NCI-H2081 (cell line): Measurements from ENCODE around the gene RND1.
A peak's percentile ranks its signal among the peaks of the same experiment; 100 is the strongest.
"Not testable (repeated sequence)": the region's sequence is repeated elsewhere in the genome, so short reads cannot be mapped to it uniquely, and the experiment has no call there.

ENCODE experiments used
- DNase-seq, 2 experiments: peaks; one replicate each; lab custom pipeline; 2025; lab: John Stamatoyannopoulos, UW

Gene RND1

DNA sequence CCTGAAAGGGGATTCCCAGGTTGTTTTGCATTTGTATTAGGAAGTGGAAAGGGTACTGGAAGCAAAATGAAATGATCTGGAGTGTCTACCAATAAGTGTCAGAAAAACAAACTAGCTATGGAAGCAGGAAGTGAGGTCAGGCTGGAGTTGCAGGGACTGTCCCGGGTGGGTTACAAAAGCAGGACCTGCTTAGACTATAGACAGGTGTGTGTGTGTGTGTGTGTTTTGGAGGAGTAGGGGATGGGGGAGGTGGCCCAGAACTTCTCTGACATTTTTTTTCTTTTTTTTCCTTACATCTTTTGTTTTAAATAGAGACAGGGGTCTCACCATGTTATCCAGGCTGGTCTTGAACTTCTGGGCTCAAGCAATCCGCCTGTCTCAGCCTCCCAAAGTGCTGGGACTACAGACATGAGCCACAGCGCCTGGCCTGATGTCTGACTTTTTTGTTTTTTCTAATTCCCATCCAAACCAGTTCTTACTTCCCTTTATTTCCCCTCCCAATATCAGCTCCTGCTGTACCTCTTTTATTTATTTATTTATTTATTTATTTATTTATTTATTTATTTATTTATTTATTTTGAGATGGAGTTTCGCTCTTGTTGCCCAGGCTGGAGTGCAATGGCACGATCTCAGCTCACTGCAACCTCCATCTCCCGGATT, 512 bp upstream of the RND1 start:
- DNase-seq = no peak

- no peak for DNase-seq
These were observed 2.4 kb downstream of the RND1 start for GRCh38 chr12:48863291-48863690.

DNA sequence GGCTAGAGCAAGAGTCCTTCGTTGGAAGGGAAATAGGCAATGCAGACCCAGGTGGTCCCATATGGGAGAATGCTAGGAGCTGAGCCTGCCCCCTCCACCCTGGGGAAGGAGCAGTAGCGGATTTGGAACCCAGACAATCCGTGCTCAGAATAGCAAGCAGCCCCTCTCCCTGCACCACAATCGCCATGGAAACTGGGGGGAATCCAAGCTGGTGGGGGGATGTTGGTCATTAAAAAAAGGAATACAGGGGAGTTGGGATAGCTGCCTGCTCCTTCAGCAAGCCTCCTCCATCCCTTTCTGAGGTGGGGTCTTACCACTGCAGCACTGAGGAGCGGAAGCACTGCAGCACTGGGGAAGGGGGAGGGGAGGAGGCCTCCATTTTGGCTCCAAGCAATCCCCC, 2.9 kb downstream of the RND1 start:
- no peak for DNase-seq

GRCh38 chr12:48861111-48861510, 4.6 kb downstream of the RND1 start:
- no peak for DNase-seq

DNA sequence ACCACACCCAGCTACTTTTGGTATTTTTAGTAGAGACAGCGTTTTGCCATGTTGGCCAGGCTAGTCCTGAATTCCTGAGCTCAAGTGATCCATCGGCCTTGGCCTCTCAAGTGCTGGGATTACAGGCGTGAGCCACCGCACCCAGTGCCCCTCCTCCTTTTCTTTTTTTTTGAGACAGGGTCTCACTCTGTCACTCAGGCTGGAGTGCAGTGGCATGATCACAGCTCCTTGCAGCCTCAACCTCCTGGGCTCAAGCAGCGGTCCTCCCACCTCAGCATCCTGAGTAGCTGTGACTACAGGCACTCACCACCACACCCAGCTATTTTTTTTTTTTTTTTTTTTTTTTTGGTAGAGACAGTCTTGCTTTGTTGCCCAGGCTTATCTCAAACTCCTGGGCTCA, 5.4 kb downstream of the RND1 start:
- DNase-seq = not testable (repeated sequence)

- DNase-seq = no peak
These were observed 6.1 kb downstream of the RND1 start for GRCh38 chr12:48859607-48860006.

GRCh38 chr12:48858043-48858442, 7.6 kb downstream of the RND1 start:
- no peak for DNase-seq

DNA sequence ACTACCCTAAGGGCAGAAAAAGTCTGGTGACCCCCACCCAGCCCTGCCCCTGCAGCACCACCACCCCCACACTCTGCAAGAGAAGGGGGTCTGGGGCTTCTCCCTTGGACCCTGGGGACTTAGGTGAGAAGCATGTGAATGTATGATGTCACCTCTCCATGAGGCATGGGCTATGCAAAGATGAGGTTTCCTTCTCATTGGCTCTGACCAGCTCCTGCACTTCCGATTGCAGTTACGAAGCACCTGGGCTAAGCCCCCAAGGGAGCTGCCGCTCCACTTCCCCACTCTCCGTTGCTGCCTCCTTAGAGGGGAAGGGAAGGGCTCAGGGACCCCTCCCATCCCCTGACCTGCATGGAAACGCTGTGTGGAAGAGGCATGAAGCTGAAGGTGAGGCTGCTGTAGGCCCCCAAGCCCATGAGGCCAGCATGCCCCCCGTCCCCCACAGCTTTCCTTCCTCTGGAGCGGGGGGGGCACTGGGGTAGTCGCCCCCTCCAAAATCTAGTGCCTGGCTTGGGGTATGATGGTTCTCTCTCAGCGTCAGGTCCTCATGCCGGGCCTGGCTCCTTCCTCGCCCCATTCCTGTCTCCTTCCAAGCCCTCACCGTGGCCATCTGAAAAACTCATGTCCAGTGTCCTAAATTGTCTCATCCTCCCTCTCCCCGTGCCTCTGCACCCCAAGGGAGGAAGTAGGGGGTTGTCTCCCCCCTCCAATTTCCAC, 8.2 kb downstream of the RND1 start:
- DNase-seq = no peak

- no peak for DNase-seq
These were observed 9.3 kb downstream of the RND1 start for GRCh38 chr12:48856379-48856778.

- DNase-seq = not testable (repeated sequence)
These were observed 10.7 kb downstream of the RND1 start for GRCh38 chr12:48854932-48855331.

DNA sequence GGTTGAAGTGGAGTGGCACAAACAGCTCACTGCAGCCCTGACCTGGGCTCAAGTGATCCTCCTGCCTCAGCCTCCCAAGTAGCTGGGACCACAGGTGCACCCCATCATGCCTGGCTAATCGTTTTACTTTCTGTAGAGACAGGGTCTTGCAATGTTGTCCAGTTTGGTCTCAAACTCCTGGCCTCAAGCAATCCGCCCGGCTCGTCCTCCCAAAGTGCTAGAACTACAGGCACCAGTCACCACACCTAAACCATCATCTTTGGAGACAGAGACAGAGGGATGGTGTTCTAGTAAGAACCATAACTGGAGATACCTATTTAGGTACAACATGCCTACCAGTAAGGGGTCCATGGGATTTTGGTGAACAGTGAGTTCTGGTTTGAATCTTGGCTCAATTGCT, 11.2 kb downstream of the RND1 start:
- no peak for DNase-seq

DNA sequence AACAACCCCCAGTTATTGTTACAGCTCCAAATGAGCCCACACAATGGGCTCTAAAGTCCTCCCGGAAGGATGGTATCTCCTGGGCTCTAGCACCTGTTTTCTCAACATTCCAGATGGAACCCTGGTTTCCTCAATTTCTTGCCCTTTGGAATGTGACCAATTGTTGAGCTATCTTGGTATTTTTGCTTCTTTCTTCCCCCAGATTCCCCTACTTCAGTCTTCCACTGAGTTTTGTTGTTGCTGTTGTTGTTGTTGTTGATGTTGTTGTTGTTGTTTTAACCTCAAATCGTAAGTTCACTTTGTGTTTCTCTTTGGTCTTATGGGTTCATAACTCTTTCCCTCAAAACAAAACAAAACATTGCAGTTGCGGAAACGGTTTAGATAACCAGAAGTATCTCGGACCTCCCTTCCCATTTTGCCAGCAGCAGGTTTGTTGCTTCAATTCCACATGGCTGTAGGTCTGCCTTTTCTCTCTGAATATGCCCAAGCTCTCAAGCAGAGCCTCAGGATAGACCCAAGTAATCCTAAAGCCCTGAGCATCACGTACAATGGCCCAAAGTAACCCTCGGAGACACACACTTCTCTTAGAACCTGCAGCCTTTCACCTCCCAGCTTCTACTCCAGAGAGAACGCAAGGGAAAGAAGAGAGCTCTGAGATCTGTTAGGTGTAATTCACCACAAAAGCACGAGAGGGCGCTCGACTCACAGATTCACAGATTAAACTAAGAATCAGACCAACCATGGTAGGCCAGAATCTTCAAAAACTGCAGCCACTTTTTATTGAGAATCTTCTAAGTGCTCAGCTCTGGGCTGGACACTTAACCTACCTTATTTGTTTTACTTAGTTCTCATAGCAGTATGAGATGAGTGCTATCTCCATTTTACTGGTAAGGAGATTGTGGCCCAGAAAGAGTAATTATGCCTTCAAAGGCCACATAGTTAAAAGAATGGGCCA, 12.7 kb downstream of the RND1 start:
- peak; percentile 83 to 88 for DNase-seq

DNA sequence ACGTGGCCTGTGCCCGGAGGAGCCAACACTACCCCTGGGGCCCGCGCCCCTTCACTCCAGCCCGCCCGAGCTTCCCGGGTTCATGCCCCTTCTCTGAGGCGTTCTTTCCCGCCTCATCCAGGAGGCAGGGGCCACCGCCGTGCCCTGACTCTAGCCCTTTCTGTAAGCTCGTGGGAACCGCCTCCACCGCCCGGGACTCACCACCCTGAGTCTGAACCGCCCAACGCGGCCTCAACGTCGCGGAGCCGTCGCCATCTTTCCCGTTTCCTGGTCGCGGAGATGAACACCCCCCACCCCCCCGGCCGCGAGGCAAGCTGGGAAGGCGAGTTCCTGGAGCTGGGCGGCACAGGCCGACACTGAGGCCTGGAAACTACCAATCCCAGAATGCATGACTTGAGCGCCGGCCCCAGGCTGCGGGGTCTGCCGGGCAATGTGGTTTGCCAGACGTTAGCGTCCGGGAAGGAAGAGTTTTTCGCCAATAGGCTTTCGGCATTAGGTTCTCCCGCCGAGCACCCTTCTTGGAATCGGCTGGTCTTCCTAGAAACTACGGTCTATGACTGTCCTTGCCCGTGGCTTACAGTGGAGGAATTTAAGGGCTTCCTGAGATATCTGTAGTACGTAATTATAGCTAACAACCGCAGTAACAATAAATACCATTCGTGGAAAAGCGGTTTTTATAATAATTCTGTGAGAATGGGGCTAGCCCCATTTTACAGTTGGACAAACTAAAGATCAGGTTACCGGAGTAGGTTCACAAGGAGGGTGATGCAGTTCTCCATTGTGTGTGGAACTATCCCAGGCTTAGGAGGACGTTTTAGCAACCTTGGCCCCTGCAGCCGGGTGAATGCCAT, 13.6 kb downstream of the RND1 start, which contains the start of gene DDX23:
TSS of gene DDX23 (minus strand) at position 281 of the 851 bp plus-strand sequence. CDS start 6,381 bp downstream, outside the sequence.
- peak; percentile 97 to 98 for DNase-seq

- DNase-seq = not testable (repeated sequence)
These were observed 23.6 kb downstream of the RND1 start for GRCh38 chr12:48842021-48842420.

DNA sequence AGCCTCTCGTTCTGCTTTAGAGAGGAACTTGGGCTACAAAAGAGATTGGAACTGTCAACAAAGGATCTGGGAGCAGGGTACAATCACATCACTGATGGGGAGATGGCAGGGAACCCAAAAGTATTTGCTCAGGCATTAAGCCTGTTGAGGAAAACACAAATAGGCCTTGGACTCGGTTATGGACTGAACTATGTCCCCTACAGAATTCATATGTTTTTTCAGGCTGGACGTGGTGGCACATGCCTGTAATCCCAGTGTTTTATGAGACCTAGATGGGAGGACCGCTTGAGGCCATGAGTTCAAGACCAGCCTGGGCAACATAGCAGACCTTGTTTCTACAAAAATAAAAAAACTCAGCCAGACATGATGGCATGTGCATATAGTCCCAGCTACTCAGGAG, 27.6 kb downstream of the RND1 start:
- DNase-seq = no peak

- DNase-seq = no peak
These were observed 33.2 kb downstream of the RND1 start for GRCh38 chr12:48832321-48833060.

DNA sequence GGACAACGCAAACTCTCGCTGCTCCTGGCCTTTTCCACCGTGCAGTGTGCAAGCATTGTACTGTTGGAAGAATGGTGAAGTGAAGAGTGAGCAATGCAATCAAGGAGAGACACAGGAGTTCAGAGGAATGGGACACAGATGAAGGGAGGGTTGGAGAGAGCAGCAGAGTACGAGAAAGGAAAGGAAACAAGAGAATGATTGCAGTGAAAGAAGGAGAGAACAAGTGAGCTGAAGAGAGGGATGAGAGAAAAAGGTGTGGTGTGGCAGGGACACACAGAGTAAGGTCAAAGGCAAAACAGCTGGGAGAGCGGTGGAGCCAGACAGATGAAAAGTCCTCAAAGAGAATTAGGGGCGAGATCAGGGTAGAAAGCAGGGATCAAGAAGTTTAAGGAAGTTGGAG, 34.4 kb downstream of the RND1 start:
- DNase-seq = no peak

GRCh38 chr12:48828841-48829575, 36.7 kb downstream of the RND1 start:
- DNase-seq = no peak

DNA sequence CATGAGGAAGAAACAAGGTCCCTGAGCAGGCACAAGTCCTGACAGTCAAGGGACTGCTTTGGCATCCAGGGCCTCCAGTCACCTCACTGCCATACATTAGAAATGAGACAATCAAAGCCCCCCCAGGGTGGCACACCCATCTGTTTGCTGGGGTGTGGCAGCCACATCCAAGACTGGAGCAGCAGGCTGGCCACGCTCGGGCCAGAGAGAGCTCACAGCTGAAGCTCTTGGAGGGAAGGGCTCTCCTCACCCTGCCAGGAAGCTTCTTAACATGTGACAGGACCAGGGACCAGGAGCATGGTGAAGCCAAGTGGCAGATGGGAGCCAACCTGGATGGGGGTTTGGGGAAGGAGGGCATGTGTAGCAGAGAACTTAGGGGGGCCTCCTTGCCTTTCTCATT, 37.4 kb downstream of the RND1 start:
- no peak for DNase-seq

- no peak for DNase-seq
These were observed 38.1 kb downstream of the RND1 start for GRCh38 chr12:48827513-48828096.
